HT-29 (cell line): ENCODE data around the gene PRKG1. TPM values are rescaled to one million over a fixed set of nuclear protein-coding genes. Genes with fewer than 3 reads are reported as not detected.
"Not testable (repeated sequence)": the region's sequence is repeated elsewhere in the genome, so short reads cannot be mapped to it uniquely, and the experiment has no call there.

ENCODE experiments used
- DNase-seq: peaks from one replicate; pipeline ENCODE4 v3.0.0-alpha.2; 2015; ENCODE audit warnings: low spot score
- total RNA-seq: library from RNA; depleted of rRNA; stranded (reverse); fragments of >200 nt; shearing (Covaris generic); gene quantifications from 2 replicates; pipeline ENCODE4 v1.2.3, GENCODE V29; 2014

The PRKG1 gene
- total RNA-seq, 1 experiment from 2014 or later = not detected

DNA sequence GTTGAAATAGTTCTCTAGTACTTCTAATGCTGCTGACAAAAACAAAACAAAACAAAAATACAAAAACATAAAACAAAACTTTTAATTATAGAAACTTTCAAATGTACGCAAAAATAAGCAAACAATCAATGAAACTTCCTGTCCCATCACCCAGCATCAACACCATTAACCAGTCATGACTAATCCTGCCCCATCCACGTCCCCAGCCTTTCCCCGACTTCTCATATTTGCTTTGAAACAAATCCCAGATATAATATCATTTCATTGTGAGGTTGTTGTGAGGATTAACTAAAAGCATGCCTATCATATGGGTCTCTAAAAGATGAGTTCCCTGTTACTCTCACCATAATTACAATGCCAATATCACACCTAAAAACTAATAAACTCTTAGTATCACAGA lies 569.4 kb downstream of the PRKG1 start:
- no peak for DNase-seq

GRCh38 chr10:51649064-51649463 lies 574.8 kb downstream of the PRKG1 start:
- no peak for DNase-seq

- DNase-seq = no peak
Observed at GRCh38 chr10:51651063-51651462, 576.8 kb downstream of the PRKG1 start.

GRCh38 chr10:51653025-51653424 lies 578.7 kb downstream of the PRKG1 start:
- DNase-seq = no peak

DNA sequence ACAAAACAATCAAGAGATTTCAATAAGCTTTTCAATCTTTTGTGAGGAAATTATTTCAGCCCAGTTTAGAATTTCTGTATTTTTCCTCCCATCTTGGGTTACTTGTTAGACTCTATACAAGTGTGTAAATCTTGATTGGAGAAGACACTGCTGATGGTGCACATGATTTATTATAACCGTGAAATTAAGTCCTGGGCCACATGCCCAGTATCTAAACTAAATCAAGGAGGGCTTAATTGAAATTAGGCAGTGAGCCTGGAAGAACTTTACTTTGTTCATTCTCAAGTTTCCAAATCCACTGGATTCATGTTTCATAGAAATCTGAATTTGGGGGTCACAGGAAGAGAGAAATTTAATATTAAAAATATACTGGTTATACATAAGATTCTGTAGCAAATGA lies 580.6 kb downstream of the PRKG1 start:
- DNase-seq = no peak

GRCh38 chr10:51656503-51656902 lies 582.2 kb downstream of the PRKG1 start:
- DNase-seq = no peak

DNA sequence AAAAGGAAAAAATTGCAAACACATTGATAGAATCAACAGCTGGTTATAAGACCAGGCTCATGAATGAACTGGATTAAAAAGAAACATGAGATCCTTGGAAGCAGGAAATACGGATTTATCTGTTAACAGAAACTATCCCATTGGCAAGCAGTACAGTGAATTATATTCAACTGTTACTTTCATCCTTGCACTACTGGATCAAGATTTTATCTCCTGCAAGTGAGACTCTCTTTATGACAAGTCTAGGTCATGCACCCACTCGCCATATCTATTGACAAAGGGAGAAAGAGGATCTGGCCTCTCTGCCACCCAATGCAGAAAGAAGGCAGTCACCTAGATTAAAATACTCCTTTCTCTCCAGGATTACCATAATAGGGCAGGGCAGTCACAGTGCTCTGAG lies 583.7 kb downstream of the PRKG1 start:
- no peak for DNase-seq

DNA sequence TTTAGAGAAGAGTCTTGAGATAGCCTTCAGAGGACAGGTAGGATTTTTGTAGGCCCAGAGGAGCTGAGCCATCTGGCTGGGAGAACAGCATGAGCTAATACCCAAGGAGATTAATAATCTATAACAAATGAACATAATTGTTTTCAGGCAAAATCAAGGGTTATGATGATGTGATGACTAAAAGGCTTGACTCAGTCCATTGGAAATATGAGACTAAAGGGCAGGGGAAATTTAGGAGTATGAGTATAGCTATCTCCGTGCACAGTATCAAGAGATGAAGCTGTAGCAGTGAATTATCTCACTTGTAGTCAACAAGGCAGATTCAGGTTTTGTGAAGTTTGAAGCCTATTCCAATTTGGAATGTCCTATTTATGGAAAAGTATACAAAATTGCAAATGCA lies 585.1 kb downstream of the PRKG1 start:
- DNase-seq = no peak

- DNase-seq = no peak
Observed at GRCh38 chr10:51663086-51663485, 588.8 kb downstream of the PRKG1 start.

DNA sequence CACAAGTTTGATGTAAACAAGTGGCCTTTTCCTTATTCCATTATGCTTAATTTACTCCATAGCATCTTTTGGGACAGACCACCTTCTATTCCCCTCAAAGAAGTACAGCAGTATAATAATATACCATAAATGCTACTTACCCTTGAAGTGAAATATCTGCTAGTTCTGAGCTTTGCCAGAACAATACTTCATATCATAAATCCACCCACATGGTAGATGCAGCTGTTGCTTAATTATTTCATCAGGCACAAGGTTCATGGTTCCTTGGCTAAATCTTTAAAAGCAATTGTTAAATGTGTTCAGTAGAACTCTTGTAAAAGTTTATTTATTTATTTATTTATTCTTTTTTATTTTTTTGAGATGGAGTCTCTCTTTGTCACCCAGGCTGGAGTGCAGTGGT lies 592.2 kb downstream of the PRKG1 start:
- no peak for DNase-seq

DNA sequence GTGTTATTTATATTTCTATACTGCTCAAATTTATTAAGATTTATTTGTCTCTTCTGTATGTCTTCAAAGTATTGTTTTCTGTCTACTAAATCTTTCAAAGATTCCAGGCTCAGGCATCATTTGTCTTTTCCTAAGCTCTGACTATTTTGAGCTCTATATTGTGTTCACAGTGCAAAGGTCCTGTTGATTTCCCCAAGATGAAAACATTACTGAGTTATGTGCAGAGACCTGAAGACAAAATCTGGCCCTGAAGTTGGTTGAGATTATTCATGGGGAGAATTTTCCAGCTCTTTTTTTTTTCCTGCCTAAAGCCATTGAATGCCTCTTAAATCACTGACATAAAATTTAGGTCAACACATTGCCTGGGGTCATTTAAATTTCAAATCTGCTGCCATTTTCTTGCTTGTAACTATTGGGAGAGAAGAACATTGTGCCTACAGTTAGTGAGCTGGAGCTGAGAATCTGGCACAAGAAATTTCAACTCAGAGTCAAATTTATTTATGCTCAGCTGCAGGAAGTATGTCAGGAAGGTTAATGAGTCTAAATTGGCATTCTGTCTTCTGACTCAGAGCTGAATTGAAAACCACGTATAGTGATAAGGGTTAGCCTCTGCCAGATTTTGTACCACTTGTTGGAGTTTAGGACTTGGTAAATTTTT lies 593.5 kb downstream of the PRKG1 start:
- DNase-seq = no peak

GRCh38 chr10:51668336-51668689 lies 594.0 kb downstream of the PRKG1 start:
- no peak for DNase-seq

- no peak for DNase-seq
Observed at GRCh38 chr10:51669041-51669440, 594.8 kb downstream of the PRKG1 start.

GRCh38 chr10:51672039-51672535 lies 597.8 kb downstream of the PRKG1 start:
- DNase-seq = no peak

- no peak for DNase-seq
Observed at GRCh38 chr10:51675088-51675487, 600.8 kb downstream of the PRKG1 start.

GRCh38 chr10:51679841-51680240 lies 605.6 kb downstream of the PRKG1 start:
- no peak for DNase-seq

DNA sequence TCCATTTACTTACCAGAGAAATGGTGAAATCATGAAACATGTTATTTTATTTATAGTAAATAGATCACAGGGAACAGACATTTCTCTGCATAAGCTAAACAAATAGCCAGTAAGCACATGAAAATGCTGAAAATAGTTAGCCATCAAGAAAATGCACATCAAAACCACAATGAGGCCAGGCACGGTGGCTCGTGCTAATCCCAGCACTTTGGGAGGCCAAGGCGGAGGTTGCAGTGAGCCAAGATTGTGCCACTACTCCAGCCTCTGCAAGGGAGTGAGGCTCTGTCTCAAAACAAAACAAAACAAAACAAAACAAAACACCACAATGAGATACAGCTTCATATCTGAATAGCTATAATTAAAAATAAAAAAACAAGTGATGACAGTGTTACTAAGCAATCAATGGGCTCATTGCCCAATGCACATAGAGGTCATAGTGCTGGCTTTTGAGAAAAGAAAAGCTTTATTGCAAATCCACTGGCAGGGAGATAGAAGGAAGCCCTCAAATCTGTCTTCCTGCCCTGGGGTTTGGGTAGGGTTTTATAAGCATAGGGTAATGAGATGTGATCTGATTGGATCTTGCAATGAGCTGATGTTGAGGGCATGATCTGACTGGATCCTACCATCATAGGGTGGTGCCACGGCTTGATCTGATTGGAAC lies 608.9 kb downstream of the PRKG1 start:
- no peak for DNase-seq

- DNase-seq = no peak
Observed at GRCh38 chr10:51685768-51686167, 611.5 kb downstream of the PRKG1 start.

DNA sequence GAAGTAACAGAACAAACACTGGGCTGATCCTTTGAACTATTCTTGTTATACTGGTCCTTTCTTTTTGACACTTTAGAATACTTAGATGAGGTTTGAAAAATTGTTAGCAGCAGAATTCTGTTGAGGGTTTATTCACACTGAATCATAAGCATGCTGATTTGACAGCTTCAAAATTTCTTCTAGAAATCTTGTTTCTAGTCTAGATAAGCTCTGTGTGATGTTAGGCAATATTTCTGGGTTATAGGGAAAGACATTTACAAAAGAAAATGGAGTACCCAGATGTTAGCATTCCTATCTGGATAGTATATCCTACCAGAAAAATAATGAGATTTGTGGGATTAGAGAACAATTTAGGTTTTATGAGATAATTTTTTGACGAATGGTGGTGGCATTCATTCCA lies 613.0 kb downstream of the PRKG1 start:
- no peak for DNase-seq

- not testable (repeated sequence) for DNase-seq
Observed at GRCh38 chr10:51688826-51689225, 614.5 kb downstream of the PRKG1 start.

- no peak for DNase-seq
Observed at GRCh38 chr10:51689536-51689935, 615.2 kb downstream of the PRKG1 start.

DNA sequence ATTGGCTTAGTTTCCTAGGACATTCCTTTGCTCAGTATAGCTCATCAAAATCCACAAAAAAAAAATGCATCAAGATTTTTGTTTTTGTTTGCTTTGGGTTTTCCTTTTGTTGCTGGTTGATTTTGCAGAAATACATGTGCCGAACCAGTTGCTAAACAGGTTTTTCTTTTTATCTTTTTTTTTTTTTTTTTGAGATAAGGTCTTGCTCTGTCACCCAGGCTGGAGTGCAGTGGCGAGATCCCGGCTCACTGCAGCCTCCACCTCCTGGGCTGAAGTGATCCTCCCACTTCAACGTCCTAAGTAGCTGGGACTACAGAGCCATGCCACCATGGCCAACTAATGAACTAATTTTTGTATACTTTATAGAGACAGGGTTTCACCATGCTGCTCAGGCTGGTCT lies 616.8 kb downstream of the PRKG1 start:
- DNase-seq = no peak

- DNase-seq = no peak
Observed at GRCh38 chr10:51694086-51694768, 619.9 kb downstream of the PRKG1 start.
